Hepatocyte (in vitro differentiated cells): ENCODE measurements around the gene MIEF2.

ENCODE experiments used
- EZH2 ChIP-seq: fragments of 200-600 bp; sonication (generic); IDR thresholded peaks from 2 replicates; pipeline ENCODE4 v1.6.1; 2016; ENCODE audit warnings: antibody characterized with exemption, mild to moderate bottlenecking, borderline replicate concordance
- TF ChIP-seq, protein P1 (sequence below): fragments of 200-600 bp; sonication (generic); IDR thresholded peaks from 2 replicates; pipeline ENCODE4 v1.5.1; 2016; ENCODE audit warnings: antibody characterized with exemption, mild to moderate bottlenecking; ENCODE audit not compliant: poor library complexity

GRCh38 chr17:18314731-18315561 is 54.5 kb downstream of the MIEF2 start, which contains the start of the genes SMCR8 and TOP3A:
- TF ChIP-seq, protein P1, sequence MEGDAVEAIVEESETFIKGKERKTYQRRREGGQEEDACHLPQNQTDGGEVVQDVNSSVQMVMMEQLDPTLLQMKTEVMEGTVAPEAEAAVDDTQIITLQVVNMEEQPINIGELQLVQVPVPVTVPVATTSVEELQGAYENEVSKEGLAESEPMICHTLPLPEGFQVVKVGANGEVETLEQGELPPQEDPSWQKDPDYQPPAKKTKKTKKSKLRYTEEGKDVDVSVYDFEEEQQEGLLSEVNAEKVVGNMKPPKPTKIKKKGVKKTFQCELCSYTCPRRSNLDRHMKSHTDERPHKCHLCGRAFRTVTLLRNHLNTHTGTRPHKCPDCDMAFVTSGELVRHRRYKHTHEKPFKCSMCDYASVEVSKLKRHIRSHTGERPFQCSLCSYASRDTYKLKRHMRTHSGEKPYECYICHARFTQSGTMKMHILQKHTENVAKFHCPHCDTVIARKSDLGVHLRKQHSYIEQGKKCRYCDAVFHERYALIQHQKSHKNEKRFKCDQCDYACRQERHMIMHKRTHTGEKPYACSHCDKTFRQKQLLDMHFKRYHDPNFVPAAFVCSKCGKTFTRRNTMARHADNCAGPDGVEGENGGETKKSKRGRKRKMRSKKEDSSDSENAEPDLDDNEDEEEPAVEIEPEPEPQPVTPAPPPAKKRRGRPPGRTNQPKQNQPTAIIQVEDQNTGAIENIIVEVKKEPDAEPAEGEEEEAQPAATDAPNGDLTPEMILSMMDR, result no peak
- TF ChIP-seq EZH2, result no peak
